Kidney capillary endothelial cell (primary cell): Measurements from ENCODE around the gene CATSPERE.
"Not testable (repeated sequence)": the region's sequence is repeated elsewhere in the genome, so short reads cannot be mapped to it uniquely, and the experiment has no call there.

Source experiments
- DNase-seq: peaks from one replicate; pipeline ENCODE4 v3.0.0-alpha.2; 2018; ENCODE audit warnings: low spot score

CATSPERE gene

DNA sequence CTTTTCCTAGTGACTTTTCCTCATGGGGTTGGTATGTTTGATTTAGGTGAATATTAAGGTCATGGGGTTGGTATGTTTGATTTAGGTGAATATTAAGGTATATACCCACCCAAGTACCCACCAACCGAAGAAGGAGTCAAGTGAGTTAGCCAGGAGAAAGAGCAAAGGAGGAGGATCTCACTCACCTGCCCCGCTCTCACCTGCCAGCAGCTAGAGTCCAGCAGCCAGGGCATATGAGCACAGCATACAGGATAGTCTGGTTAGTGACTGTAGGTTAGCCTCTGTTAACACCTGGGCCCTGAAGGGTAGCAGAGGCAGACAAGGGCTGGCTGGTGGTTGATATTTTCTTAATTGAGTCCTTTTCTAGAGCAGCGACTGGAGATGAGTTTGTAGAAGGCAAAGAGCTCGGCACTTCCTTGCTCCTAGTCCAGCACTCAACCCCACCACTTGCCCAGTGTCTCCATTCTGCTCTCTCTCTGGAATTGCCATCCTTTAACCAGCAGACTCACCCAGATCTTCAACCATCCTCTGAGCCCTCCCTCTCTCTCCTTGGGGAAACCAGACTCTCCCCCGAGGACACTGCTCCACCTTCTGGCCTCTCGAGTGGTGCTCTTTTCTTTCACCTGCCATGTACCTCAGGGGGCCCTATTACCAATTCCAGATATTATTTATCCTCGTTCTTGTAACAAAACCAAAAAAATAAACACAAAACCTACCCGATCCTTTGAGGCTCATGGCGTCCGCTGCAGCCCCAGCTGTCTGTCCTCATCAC, 175.6 kb downstream of the CATSPERE start:
- DNase-seq: no peak

DNA sequence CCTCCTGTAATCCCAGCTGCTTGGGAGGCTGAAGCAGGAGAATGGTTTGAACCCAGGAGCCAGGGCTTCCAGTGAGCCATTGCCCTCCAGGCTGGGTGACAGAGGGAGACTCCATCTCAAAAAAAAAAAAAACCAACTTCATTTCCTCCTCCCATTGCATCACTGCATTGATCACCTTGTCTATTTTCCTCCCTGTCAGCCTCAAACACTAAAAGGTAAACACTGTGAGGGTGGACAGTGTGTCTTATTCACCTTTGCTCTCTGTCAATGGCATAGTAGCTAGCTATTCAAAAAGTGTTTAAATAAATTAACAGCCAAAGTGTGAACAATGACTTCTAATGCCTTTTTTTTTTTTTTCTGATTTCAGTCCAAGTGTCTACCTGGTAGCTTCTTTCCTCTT, 178.5 kb downstream of the CATSPERE start:
- no peak for DNase-seq

DNA sequence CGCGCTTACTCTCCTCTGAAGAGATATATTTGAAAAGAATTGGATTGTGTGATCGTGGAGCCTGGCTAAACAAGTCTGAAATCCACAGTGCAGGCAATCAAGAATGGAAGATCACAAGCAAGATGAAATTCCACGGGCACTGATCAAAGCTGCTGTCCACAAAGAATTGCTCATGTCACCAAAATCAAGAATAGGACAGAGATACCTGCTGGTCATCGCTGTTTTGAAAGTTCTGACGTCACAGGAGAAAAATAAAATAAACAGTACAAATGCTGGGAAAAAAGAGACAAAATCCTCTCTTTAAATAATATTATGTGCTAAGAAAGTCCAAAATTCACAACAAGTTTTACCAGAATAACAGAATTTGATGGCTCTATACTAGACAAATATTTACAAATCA, 179.8 kb downstream of the CATSPERE start:
- DNase-seq: no peak

DNA sequence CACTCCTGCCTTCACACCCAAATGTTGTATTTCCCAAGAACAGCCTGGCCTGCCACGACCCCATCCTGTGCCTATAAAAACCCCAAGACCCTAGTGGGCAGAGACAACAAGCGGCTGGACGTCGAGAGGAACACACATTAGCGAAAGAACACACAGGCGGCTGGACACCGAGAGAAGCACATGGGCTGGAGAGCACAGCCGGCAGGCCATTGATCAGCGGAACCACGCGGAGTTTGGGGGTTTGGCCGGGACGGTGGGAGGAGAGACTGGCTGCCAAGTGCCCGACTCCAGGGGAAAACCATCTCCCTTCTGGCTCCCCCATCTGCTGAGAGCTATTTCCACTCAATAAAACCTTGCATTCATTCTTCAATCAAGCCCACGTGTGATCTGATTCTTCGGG, 181.5 kb downstream of the CATSPERE start:
- DNase-seq: no peak

DNA sequence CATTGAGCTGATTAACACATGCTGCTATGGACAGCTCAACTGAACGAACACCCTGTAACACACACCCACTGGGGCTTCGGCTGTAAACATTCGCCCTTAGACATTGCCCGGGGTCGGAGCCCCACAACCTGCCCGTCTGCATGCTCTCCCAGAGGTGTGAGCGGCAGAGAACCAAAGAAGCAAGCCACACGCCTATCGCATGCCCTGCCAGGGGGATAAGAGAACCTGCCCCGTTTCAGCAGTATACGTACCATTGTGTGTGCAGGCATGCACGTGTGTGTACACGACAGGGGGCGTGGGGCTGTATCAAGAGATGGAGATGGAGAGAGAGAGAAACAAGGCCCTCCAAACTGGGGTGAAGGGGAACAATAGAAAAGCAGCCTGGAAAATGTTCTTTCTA, 181.9 kb downstream of the CATSPERE start:
- DNase-seq: no peak

DNA sequence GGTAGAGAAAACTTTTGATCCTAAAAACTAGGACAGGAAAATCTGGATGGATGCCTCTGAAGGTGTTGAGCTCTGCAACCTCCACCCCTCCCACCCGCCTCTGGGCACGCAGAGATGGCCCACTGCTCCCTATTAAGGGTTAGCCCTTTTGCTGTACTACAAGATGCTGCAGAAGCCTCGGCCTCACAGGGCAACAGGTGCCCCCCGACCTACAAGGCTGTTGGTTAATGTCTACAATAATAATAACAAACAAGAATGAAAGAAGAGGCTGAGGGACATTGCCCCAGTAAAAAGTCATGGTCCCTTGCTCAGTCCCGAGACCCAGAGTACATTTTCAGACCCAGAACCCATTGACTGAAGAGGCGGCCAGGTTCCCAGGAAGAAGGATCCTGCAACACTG, 184.3 kb downstream of the CATSPERE start:
- no peak for DNase-seq

DNA sequence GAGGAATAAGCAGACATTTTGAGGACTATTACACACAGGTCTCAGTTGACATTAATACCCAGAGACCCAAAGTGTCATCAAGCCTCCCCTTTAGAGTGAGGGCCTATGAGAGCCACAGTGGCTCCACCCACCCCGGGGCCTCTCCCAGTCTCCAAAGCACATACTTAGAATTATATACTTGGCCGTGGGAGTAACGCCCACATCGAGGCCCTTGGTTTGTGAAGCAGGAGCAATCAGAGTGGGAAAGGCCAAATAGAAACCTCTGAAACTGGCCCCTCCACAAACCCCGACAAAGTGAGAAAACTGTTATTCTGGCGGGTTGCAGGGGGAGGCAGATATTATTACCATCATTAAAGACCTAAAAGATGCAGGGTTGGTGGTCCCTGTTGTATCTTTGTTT, 184.8 kb downstream of the CATSPERE start:
- DNase-seq: no peak

DNA sequence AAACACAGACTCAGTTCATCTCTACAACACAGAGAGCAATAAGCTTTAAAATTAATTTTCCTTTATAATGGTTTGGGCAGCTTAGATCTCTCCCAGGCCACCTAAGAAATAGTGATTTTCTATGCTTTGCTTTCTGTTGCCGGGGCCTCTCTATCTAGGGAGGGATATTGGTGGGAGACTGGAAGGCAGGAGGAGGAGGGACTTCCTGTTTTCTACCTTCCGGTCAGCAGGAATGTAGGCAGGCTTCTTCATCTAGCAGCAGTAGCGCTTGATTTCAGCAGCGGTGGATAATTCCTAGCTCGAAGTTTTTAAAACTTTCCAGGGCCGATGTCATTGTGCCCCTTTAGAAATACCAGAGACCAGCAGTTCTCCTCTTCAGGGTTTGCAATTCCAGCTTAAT, 186.7 kb downstream of the CATSPERE start:
- DNase-seq: no peak

DNA sequence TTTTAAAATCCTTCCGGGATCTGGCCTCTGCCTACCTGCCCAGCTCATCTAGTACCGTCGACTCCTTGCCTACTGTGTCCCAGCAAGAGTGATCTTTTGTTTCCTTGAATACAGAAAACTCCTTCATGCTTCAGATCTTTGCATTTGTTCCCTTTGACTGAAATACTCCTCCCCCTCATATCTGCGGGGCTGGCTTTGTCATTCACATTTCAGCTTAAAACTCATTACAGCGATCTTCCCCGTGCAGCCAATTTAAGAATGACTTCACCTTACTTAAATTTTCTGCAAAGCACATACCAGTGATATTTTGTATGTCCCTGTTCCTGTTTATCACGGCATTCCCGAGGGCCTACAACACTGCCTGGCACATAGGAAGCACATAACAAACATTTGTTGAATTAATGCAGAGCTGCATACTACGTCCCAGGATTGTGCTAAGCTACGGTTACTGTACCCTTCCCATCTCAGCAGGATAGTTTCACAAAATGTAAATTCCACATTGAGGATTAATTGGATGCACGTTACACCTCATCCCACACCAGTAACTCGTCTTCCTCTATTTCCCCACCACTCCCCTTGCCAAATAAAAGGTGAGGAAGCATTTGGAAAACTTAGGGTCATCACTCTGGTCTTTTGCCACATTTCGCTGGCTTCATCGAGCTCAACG, 191.0 kb downstream of the CATSPERE start:
- DNase-seq: no peak

DNA sequence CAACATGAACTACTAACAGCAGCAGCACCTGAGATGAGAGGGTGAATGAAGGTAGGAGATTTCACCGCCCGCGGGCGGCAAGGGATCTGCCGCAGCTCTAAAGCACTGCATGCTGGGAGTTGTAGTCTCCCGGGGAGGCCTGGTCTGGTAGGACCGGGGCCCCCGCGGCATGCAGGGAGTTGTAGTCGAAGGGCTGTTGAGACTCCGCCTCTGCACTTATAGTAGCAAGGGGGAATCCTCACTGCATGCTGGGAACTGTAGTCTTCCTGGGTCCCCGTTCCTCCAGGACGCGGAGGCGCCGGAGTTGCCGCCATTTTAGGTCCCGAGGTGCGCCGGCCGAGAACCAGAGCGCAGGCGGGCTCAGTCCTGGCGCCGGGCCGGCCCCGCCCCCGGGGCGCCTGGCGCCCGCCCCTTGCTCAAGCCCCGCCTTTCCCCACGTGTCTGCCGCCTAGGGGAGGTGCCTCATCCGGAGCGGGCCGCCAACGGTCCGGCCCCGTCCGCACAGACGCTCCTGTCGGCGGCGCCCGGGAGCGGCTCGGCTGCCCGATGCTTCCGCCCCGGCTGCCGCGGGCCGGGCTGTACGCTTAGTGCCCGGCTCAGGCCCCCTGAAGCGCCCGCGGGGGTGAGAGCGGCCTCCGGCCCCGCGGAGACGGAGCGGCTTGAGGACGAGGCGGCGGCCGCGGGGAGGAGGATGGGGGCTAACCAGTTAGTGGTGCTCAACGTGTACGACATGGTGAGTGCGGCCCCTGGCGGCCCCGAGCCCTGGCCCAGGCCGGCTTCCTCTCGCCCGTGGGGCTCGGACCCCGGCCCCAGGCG, 191.8 kb downstream of the CATSPERE start, which contains the start of gene DESI2:
DESI2 (plus strand) TSS at position 504 of the 816 bp plus-strand sequence; CDS start at position 692, 188 bp downstream.
- DNase-seq: peak; percentile 94

DNA sequence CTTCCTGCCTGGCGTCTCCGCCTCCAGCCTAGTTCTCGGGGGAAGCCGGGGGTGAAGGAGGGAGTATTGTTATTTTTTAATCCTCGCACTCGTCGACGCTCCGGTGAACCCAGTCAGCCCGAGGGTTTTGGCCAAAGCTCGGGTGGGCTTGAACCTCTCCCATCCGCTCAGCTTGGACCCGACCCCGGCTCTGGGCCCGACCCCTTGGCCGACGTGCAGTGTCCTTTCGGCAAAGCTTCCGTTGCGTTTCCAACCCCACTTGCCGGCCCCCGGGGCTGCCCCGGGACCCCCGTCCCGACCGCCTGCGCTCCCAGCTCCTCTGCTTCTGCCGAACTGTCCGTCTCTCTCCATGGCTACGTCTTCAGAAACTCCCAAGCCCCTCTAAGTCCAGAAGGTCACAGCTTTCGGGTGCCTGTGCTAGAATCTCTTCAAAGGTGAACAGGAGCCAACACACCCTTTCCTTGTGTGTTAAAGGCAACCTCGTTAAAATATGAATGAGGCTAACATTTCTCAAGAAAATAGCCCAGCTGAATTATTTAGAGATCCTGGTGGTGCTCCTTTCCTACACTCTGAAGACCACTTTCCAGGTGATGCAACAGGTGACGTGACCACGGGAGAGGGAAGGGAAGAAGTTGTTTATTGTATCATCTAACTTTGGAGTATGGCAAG, 192.5 kb downstream of the CATSPERE start:
- DNase-seq: peak; percentile 50

DNA sequence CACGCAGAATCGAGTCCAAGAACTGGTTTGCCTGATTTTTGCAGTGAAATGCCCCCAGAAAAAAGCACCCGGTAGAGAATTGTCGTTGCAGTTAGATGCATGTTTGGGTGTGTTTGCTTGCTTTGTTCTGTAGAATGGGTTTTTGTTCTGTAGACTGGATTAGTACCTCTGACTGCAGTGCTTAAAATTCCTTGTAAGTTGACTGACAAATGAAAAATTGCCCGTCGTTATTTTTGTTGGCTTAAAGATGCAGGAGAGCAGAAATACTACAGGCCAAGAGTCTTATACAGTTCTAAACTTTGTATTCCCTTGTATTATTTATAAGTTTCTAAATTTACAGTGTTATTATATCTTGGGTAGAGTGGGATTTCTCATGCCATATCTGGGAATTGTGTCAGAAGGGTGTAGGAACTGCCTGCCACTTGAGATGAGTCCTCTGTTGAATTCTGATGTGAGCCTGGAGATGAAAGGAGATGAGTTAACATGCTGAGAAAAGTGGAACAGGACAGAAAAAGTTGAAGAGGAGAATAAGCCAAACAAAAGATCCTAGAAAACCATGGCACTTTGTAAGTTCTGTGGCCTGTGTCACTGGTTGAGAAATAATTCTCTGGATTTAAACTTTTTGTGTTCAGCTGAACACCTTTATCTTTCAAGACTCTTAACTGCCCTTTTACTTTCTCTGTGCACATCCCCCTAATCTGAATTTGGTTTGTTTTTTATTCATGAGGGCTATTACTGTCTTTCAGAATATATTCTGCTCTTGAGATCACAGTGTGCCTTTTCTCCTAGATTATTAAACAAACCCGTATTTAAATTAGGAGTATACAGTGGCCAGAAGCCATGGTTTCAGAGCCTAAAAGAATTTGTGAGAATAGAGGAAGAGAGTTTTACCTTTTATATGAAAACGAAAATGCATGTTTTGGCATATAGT, 193.3 kb downstream of the CATSPERE start:
- peak; percentile 7 for DNase-seq

DNA sequence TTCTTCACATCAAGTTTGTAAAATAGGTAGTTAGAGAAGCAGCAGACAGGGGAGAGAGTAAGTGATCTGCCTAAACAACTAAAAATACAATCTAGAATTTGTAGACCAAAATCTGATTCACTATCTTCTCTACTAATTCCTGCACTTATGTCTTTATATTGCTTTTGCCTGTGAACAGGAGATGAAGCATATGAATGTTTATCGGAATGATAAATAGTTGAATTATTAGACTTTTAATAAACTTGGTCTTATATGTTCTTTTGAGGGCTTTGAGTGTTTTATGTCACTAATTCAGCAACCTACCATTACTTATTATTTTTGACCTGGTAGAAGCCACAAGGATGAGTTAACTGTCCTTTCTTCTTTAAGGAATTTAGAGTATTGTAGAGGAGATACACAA, 194.1 kb downstream of the CATSPERE start:
- no peak for DNase-seq

DNA sequence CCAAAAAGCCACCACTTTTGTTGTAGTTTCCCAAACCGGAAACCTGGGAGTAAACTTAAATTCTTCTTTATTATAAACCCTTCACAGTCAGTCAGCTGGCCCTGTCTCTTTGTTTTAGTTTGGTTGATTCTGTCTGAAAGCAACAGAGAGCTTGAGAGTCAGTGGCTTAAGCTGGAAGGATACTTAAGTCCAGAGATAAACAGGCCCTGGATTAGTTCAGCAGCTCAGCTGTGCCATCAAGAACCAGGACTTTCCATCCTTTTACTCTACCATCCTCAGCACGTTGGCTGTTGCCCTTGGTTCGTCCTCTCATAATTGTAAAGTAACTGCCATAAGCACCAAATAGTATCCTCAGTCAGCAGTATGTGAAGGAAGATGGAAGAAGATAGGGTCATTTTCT, 196.3 kb downstream of the CATSPERE start:
- DNase-seq: no peak

DNA sequence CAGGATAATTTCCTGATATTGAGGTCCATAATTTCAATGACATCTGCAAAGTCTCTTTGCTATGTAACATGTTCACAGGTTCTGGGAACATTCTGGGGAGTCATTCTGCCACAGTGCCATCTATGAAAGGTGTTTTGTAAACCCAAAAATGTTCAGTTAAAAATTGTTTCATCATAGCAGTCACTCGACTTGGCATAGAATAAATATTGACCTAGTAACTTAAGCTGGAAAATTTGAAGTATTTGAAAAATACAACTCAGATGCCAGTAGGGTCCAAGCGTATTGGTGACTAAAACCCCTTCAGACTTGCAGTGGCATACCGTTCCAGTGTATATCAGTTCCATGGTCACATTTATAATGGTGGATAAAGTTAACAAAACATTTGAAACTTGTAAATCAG, 198.6 kb downstream of the CATSPERE start:
- no peak for DNase-seq

DNA sequence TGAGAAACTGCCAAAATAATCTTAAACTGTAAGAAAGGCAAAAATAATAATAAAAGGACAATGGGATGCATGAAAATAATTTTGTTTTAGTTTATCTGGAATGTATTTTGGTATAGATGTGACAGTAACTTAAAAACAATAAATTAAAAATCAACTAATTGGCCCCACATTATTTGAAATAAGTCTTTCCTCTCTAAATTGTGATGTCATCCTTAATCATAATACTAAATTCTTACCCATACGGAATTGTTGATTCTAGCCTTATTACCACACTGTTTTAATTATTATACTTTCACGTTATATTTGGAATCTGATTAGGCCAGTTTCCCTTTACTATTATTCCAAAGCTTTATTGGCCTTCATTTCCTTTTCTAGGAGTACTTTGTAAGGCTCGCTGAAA, 199.5 kb downstream of the CATSPERE start:
- DNase-seq: no peak

DNA sequence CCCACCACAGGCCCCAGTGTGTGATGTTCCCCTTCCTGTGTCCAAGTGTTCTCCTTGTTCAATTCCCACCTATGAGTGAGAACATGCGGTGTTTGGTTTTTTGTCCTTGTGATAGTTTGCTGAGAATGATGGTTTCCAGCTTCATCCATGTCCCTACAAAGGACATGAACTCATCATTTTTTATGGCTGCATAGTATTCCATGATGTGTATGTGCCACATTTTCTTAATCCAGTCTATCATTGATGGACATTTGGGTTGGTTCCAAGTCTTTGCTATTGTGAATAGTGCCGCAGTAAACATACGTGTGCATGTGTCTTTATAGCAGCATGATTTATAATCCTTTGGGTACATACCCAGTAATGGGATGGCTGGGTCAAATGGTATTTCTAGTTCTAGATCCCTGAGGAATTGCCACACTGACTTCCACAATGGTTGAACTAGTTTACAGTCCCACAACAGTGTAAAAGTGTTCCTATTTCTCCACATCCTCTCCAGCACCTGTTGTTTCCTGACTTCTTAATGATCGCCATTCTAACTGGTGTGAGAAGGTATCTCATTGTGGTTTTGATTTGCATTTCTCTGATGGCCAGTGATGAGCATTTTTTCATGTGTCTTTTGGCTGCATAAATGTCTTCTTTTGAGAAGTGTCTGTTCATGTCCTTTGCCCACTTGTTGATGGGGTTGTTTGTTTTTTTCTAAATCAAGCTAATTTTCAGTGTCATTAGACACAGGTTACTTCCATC, 200.7 kb downstream of the CATSPERE start:
- not testable (repeated sequence) for DNase-seq

DNA sequence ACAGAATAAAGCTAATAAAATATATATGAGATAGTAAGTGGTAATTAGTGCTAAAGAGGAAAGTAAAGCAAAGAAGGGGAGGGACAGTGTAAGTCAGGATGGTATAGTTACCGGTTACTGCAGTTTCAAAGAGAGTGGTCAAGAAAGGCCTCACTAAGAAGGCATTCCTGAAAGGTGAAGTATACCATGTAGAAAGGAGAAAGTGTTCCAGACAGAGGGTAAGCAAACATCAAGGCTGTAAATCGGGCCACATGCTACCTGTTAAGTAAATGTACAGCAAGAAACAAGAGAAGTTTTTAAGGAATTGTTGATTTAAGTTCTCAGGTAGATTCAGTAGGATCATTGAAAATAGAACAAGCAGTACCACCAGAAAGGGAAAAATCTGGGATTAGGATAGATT, 201.5 kb downstream of the CATSPERE start:
- DNase-seq: no peak

DNA sequence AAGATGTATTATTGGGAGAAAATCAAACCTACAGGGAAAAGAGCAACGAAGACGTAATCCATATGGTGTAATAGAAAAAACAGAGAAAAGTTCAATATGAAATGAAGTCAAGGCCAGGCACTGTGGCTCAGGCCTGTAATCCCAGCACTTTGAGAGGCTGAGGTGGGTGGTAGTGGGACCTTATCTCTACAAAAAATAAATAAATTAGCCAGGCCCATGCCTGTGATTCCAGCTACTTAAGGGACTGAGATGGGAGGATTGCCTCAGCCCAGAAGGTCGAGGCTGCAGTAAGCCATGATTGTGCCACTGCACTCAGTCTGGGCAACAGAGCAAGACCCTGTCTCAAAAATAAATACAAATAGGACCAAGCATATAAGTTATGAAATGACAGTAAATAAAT, 203.3 kb downstream of the CATSPERE start:
- DNase-seq: no peak

DNA sequence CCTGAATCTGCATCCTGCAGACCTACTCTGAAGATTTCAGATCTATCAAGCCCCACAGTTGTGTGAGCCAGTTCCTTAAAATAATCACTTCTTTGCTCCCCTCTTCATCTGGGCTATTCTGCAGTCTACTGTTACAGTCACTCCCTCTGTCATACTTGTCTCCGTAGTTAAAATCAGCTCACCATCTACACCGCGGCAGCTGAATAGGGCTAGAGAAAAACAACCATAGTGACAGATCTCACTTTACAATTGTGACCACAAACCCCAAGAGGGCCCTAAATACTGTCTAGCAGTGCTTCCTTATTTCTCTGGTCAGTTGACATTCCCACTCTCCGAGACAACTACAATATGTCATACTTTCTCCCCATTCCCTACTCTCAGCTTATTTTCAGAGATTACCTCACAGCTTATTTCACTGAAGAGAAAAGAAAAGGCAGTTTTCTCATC, 204.7 kb downstream of the CATSPERE start:
- no peak for DNase-seq
